K562 (cell line): ENCODE data around the gene PTPN14. TPM values are rescaled to one million over a fixed set of nuclear protein-coding genes. Genes with fewer than 3 reads are reported as not detected.

Source experiments
- ATAC-seq: fragments of 200-7000 bp; cut with Tn5 transposase; 3 replicates; pipeline ENCODE4 v1.9.1; 2020; ENCODE audit warnings: moderate library complexity
- BruUV-seq: library from RNA; stranded (reverse); fragments of 400-500 nt; replicated peaks from 2 replicates; lab custom pipeline; 2021; lab: Mats Ljungman, UMichigan
- CTCF ChIA-PET: fragments of 300-600 bp; formaldehyde crosslinking; extraction: SDS; loops from one replicate; lab custom pipeline; 2021; ENCODE audit warnings: low intra/inter-chr PET ratio; lab: Yijun Ruan, JAX
- POLR2A ChIA-PET: fragments of 300-600, 350-650 bp; sonication (Branson Sonifier 250); formaldehyde crosslinking; extraction: SDS; loops from one replicate; lab custom pipeline; 2021; ENCODE audit warnings: antibody characterized with exemption, inconsistent platforms; lab: Yijun Ruan, JAX
- DNase-seq, 4 experiments: peaks; one replicate each; pipeline versions ENCODE4 v3.0.0 to v3.0.0-alpha.2; 2011 to 2018; ENCODE audit warnings: low spot score in 3 of 4, mixed read lengths in 3 of 4; ENCODE audit errors: extremely low read depth in 1 of 4
- FAIRE-seq: peaks from 2 replicates; lab custom pipeline; 2011; peaks lifted over from hg19 to GRCh38; lab: Jason Lieb, UNC
- H2AFZ ChIP-seq: 2 replicates; pipeline ENCODE4 v1.6.0; 2011; ENCODE audit warnings: low read depth, low read length, control low read depth, inconsistent platforms
- H3K27ac ChIP-seq: fragments of 200-600 bp; 3 replicates; pipeline ENCODE4 v1.8.0; 2011; ENCODE audit warnings: low read depth, mild to moderate bottlenecking, control low read depth, inconsistent platforms, low read length, moderate library complexity, mixed read lengths; ENCODE audit errors: extremely low read depth
- H3K27me3 ChIP-seq, 2 experiments: fragments of 300-600 bp in 1 of 2; 2 replicates in 1 of 2; 3 replicates in 1 of 2; pipeline versions ENCODE4 v1.6.0 to v1.8.0; 2011; ENCODE audit warnings: inconsistent platforms in 2 of 2, low read length in 2 of 2, mild to moderate bottlenecking in 1 of 2, mixed read lengths in 1 of 2, moderate library complexity in 1 of 2; ENCODE audit not compliant: control insufficient read depth in 2 of 2, insufficient read depth in 2 of 2
- H3K36me3 ChIP-seq: fragments of 300-600 bp; 3 replicates; pipeline ENCODE4 v1.8.0; 2011; ENCODE audit warnings: mild to moderate bottlenecking, low read length, inconsistent platforms; ENCODE audit not compliant: control insufficient read depth, insufficient read depth
- H3K4me1 ChIP-seq, 2 experiments: fragments of 200-600 bp in 1 of 2; replicated peaks in 1 of 2; 2 replicates in 1 of 2; 3 replicates in 1 of 2; pipeline versions ENCODE4 v1.5.1 to v1.8.0; 2011; ENCODE audit warnings: inconsistent platforms in 2 of 2, low read length in 2 of 2, mild to moderate bottlenecking in 1 of 2, mixed read lengths in 1 of 2, moderate library complexity in 1 of 2; ENCODE audit not compliant: control insufficient read depth in 2 of 2, insufficient read depth in 2 of 2
- H3K4me2 ChIP-seq: 2 replicates; pipeline ENCODE4 v1.6.1; 2011; ENCODE audit warnings: low read length, control low read depth, inconsistent platforms, mixed read lengths; ENCODE audit not compliant: insufficient read depth
- H3K4me3 ChIP-seq: fragments of 200-600 bp; sonication (generic), shearing (Covaris generic); 2 replicates; pipeline ENCODE4 v1.5.1; 2016; ENCODE audit warnings: control low read depth, inconsistent platforms
- H3K79me2 ChIP-seq: fragments of 200-600 bp; 3 replicates; pipeline ENCODE4 v1.8.0; 2011; ENCODE audit warnings: low read length, inconsistent platforms; ENCODE audit not compliant: control insufficient read depth, insufficient read depth
- H3K9ac ChIP-seq, 2 experiments: 2 replicates each; pipeline versions ENCODE4 v1.6.0 to v1.6.1; 2011; ENCODE audit warnings: low read depth in 2 of 2, low read length in 2 of 2, control low read depth in 1 of 2, inconsistent platforms in 1 of 2, mild to moderate bottlenecking in 1 of 2, mixed read lengths in 1 of 2; ENCODE audit not compliant: insufficient read depth in 1 of 2
- H3K9me1 ChIP-seq: one replicate; pipeline ENCODE4 v1.6.0; 2011; ENCODE audit warnings: inconsistent platforms, mild to moderate bottlenecking, low read length, moderate library complexity; ENCODE audit not compliant: control insufficient read depth, insufficient read depth
- H3K9me3 ChIP-seq: replicated peaks from 2 replicates; pipeline ENCODE4 v1.5.1; 2011; ENCODE audit warnings: low read depth, low read length, inconsistent platforms; ENCODE audit not compliant: control insufficient read depth, insufficient read depth
- H4K20me1 ChIP-seq: replicated peaks from 2 replicates; pipeline ENCODE4 v1.6.1; 2011; ENCODE audit warnings: low read length, inconsistent platforms, mixed read lengths; ENCODE audit not compliant: control insufficient read depth, insufficient read depth
- MIER1 ChIP-seq: fragments of 450-650 bp; IDR thresholded peaks from 2 replicates; pipeline ENCODE4 v1.6.1; 2016; ENCODE audit warnings: antibody characterized with exemption, mild to moderate bottlenecking, low read depth
- SAFB2 ChIP-seq: fragments of 200-400 bp; formaldehyde crosslinking; IDR thresholded peaks from 2 replicates; pipeline ENCODE4 v1.6.1; 2018; ENCODE audit warnings: borderline replicate concordance, low read length, low read depth, moderate library complexity; ENCODE audit not compliant: severe bottlenecking
- WGBS: fragments of 100-300 bp; shearing (Covaris generic); methylation state at CpG from one replicate; pipeline ENCODE4 v1.1.6; 2016; ENCODE audit warnings: low coverage, mixed read lengths; ENCODE audit not compliant: insufficient coverage; ENCODE audit errors: missing lambda C conversion rate; 5-methylcytosine and 5-hydroxymethylcytosine counted together
- in situ Hi-C: fragments of 300-500 bp; cut with MboI; formaldehyde crosslinking; loops from 4 replicates; pipeline ENCODE4 v1.15.0; 2018; ENCODE audit warnings: inconsistent platforms, mixed read lengths
- intact Hi-C: fragments of 100-400 bp; cut with micrococcal nuclease; formaldehyde crosslinking; loops from 2 replicates; pipeline ENCODE4 v1.14.2; 2022
- polyA plus RNA-seq, 8 experiments: library from polyadenylated mRNA; depleted of rRNA in 4 of 8; stranded (reverse) in 5 of 8; unstranded in 3 of 8; fragments of >200 nt; fragmentation: Nextera tagmentation in 2 of 8; fragmentation: Illumina TruSeq in 1 of 8; extraction: Ambion mirVana in 2 of 8; extraction: Trizol in 1 of 8; gene quantifications; 2 replicates each; pipeline versions ENCODE4 v1.2.1 to v1.2.3, GENCODE V29; 2011 to 2014; ENCODE audit warnings: inconsistent platforms in 1 of 8, missing spikeins in 1 of 8
- total RNA-seq, 7 experiments: library from RNA; depleted of rRNA in 6 of 7; stranded (reverse); fragments of >200 nt in 6 of 7; fragmentation: Illumina TruSeq in 2 of 7; extraction: Trizol in 2 of 7; gene quantifications; 2 replicates each; pipeline versions ENCODE4 v1.2.1 to v1.2.3, GENCODE V29; 2011 to 2021; ENCODE audit warnings: low replicate concordance in 1 of 7
- TF ChIP-seq, protein P1 (sequence below), 2 experiments: fragments of 450-650 bp in 1 of 2; sonication (generic) in 1 of 2; formaldehyde crosslinking in 1 of 2; IDR thresholded peaks; 2 replicates each; pipeline versions ENCODE4 v1.7.1 to v1.9.0; 2016 to 2022; ENCODE audit warnings: inconsistent platforms in 1 of 2, mild to moderate bottlenecking in 1 of 2, missing genetic modification reagents in 1 of 2

The PTPN14 gene
- total and polyA plus RNA-seq, 9 of the 15 experiments (the other 6 are each of a cell fraction or from before 2014, with no cell fraction given), result 0.01 to 0.29 (median 0.04) TPM; not detected in 6

DNA sequence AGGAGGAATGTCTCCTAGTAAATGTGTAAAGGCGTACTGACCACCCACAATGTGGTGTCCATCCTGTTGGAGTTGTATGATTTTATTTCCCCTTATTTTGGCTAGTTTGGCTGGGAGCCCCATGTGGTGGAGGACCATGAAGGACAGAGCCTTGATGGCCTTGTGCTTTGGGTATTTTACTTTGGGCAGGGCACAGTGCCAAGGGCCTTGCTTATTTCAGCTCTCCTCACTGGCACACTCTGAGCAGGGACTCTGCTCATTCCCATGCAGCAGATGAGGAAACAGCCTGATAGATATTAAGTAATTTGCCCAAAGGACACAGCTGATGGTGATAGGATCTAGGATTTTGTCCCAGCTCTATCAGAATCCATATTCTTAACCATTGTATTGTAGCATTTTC is 220.2 kb downstream of the PTPN14 start:
- intact Hi-C loops, result loop anchor here (5.0 kb wide), 1 partner anchor 116 kb away; no protein-coding TSS in a partner anchor
- H3K9me1 ChIP-seq, result no peaks in the 10 kb centered on the region
- peaks cover 44% of the 10 kb centered on the region; the same call in 1 of the 3 replicates for H3K36me3 ChIP-seq
- DNase-seq (no peak), ATAC-seq (no peak), FAIRE-seq (no peak)
- ChIA-PET POLR2A (interaction anchor here (0.6 to 0.9 kb wide), 2 partner anchors 50 to 167 kb away, joined by 3 read pairs; partner anchors contain the start of gene SMYD2), CTCF (interaction anchor here (2.4 to 4.6 kb wide), 3 partner anchors 70 to 297 kb away, joined by 12 to 24 read pairs (median 23); no protein-coding TSS in a partner anchor)
- no peak overlapping the region for H3K4me2 ChIP-seq
- no peak overlapping the region for H2AFZ ChIP-seq
- BruUV-seq, result no TSS peak
- WGBS, result 90% methylated on average over 1 of the region's 1 CpG
- no peaks in the 10 kb centered on the region; a peak in 3 of 5 replicates for H3K4me1 ChIP-seq
- H3K27me3 ChIP-seq, result no peaks in the 10 kb centered on the region
- no peak for TF ChIP-seq MIER1
- TF ChIP-seq, protein P1, sequence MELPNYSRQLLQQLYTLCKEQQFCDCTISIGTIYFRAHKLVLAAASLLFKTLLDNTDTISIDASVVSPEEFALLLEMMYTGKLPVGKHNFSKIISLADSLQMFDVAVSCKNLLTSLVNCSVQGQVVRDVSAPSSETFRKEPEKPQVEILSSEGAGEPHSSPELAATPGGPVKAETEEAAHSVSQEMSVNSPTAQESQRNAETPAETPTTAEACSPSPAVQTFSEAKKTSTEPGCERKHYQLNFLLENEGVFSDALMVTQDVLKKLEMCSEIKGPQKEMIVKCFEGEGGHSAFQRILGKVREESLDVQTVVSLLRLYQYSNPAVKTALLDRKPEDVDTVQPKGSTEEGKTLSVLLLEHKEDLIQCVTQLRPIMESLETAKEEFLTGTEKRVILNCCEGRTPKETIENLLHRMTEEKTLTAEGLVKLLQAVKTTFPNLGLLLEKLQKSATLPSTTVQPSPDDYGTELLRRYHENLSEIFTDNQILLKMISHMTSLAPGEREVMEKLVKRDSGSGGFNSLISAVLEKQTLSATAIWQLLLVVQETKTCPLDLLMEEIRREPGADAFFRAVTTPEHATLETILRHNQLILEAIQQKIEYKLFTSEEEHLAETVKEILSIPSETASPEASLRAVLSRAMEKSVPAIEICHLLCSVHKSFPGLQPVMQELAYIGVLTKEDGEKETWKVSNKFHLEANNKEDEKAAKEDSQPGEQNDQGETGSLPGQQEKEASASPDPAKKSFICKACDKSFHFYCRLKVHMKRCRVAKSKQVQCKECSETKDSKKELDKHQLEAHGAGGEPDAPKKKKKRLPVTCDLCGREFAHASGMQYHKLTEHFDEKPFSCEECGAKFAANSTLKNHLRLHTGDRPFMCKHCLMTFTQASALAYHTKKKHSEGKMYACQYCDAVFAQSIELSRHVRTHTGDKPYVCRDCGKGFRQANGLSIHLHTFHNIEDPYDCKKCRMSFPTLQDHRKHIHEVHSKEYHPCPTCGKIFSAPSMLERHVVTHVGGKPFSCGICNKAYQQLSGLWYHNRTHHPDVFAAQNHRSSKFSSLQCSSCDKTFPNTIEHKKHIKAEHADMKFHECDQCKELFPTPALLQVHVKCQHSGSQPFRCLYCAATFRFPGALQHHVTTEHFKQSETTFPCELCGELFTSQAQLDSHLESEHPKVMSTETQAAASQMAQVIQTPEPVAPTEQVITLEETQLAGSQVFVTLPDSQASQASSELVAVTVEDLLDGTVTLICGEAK (IDR thresholded peaks at IDR 0.05), result no peak
- TF ChIP-seq, protein P1 (CRISPR knock-in tag; IDR thresholded peaks at IDR 0.05), result no peak
- TF ChIP-seq SAFB2, result no peak
- in situ Hi-C loops, result loop anchor here (5.0 kb wide), 1 partner anchor 119 kb away; no protein-coding TSS in a partner anchor
- no peak overlapping the region for H3K4me3 ChIP-seq
- no peak overlapping the region for H3K9ac ChIP-seq
- no peaks in the 10 kb centered on the region for H3K9me3 ChIP-seq
- H4K20me1 ChIP-seq, result peaks cover 10% of the 10 kb centered on the region; the same call in 1 of the 2 replicates
- H3K79me2 ChIP-seq, result no peaks in the 10 kb centered on the region
- no peak overlapping the region for H3K27ac ChIP-seq
